PC-3 (cell line): ENCODE measurements around the gene PAX4. TPM values are rescaled to one million over a fixed set of nuclear protein-coding genes. Genes with fewer than 3 reads are reported as not detected.

Experiments
- ATAC-seq: fragments of 200-7000 bp; cut with Tn5 transposase; 2 replicates; pipeline ENCODE4 v1.9.1; 2020; ENCODE audit warnings: mild to moderate bottlenecking, moderate library complexity
- BruUV-seq: library from RNA; stranded (reverse); fragments of 400-500 nt; replicated peaks from 2 replicates; lab custom pipeline; 2021; lab: Mats Ljungman, UMichigan
- CTCF ChIA-PET: fragments of 300-600 bp; sonication (Branson Sonifier 250); formaldehyde crosslinking; loops from one replicate; lab custom pipeline; 2022; ENCODE audit warnings: antibody characterized with exemption; lab: Charles Lee
- POLR2A ChIA-PET: fragments of 300-600 bp; sonication (Branson Sonifier 250); formaldehyde crosslinking; loops from one replicate; lab custom pipeline; 2022; ENCODE audit warnings: antibody characterized with exemption; ENCODE audit not compliant: unreplicated experiment; lab: Charles Lee
- DNase-seq: peaks from one replicate; pipeline ENCODE4 v3.0.0-alpha.2; 2015
- H2AFZ ChIP-seq: fragments of 300-600 bp; sonication (generic); 2 replicates; pipeline ENCODE4 v1.6.0; 2016; ENCODE audit warnings: antibody characterized with exemption, low read length
- H3F3A ChIP-seq: fragments of 300-600 bp; sonication (generic); one replicate; pipeline ENCODE4 v1.6.0; 2017; ENCODE audit warnings: antibody characterized with exemption, low read length, control low read depth, mild to moderate bottlenecking; ENCODE audit not compliant: unreplicated experiment
- H3K27ac ChIP-seq: fragments of 300-600 bp; sonication (generic); 2 replicates; pipeline ENCODE4 v1.5.1; 2016; ENCODE audit warnings: mild to moderate bottlenecking, low read length
- H3K27me3 ChIP-seq: fragments of 300-600 bp; sonication (generic); 2 replicates; pipeline ENCODE4 v1.6.1; 2016; ENCODE audit warnings: low read length, mixed read lengths
- H3K36me3 ChIP-seq: fragments of 300-600 bp; sonication (generic); 2 replicates; pipeline ENCODE4 v1.6.1; 2016; ENCODE audit warnings: low read depth, mixed run types, low read length, mixed read lengths
- H3K4me1 ChIP-seq: fragments of 300-600 bp; sonication (generic); 2 replicates; pipeline ENCODE4 v1.5.1; 2016; ENCODE audit warnings: low read length; ENCODE audit not compliant: insufficient read depth
- H3K4me2 ChIP-seq: fragments of 300-600 bp; sonication (generic); 2 replicates; pipeline ENCODE4 v1.6.0; 2016; ENCODE audit warnings: low read length
- H3K4me3 ChIP-seq: fragments of 300-600 bp; sonication (generic); 2 replicates; pipeline ENCODE4 v1.5.1; 2016; ENCODE audit warnings: mild to moderate bottlenecking, low read length, mixed read lengths
- H3K79me2 ChIP-seq: fragments of 300-600 bp; sonication (generic); 2 replicates; pipeline ENCODE4 v1.6.1; 2017; ENCODE audit warnings: low read length, mixed read lengths
- H3K9ac ChIP-seq: fragments of 300-600 bp; sonication (generic); 2 replicates; pipeline ENCODE4 v1.6.0; 2016; ENCODE audit warnings: mild to moderate bottlenecking, low read length
- H3K9me2 ChIP-seq: fragments of 300-600 bp; sonication (generic); replicated peaks from 2 replicates; pipeline ENCODE4 v1.6.1; 2016; ENCODE audit warnings: mixed run types, low read length, mixed read lengths
- H3K9me3 ChIP-seq: fragments of 300-600 bp; sonication (generic); 2 replicates; pipeline ENCODE4 v1.6.1; 2016; ENCODE audit warnings: low read length, mixed read lengths
- H4K20me1 ChIP-seq: fragments of 300-600 bp; sonication (generic); 2 replicates; pipeline ENCODE4 v1.6.1; 2016; ENCODE audit warnings: low read length, mixed read lengths
- CTCF ChIP-seq: fragments of 300-600 bp; sonication (generic); conservative IDR thresholded peaks from 2 replicates; pipeline ENCODE4 v1.5.1; 2017; ENCODE audit warnings: antibody characterized with exemption, low read depth, mild to moderate bottlenecking, low read length
- EZH2 ChIP-seq: fragments of 300-600 bp; sonication (generic); IDR thresholded peaks from one replicate; pipeline ENCODE4 v1.6.1; 2017; ENCODE audit warnings: antibody characterized with exemption, mild to moderate bottlenecking, low read length; ENCODE audit not compliant: unreplicated experiment
- EZH2phosphoT487 ChIP-seq: fragments of 300-600 bp; sonication (generic); IDR thresholded peaks from 2 replicates; pipeline ENCODE4 v1.6.1; 2018; ENCODE audit warnings: mild to moderate bottlenecking, antibody characterized with exemption, low read length, borderline replicate concordance
- intact Hi-C: fragments of 100-400 bp; cut with micrococcal nuclease; formaldehyde crosslinking; loops from 2 replicates; pipeline ENCODE4 v1.9.0; 2023
- total RNA-seq: library from RNA; depleted of rRNA; stranded (reverse); fragments of >200 nt; gene quantifications from 2 replicates; pipeline ENCODE4 v1.2.3, GENCODE V29; 2014

The PAX4 gene
- total RNA-seq, 1 experiment from 2014 or later: not detected

- no peaks in the 10 kb centered on the region for H3K9me3 ChIP-seq
- intact Hi-C loops: no loop called here
- no peaks in the 10 kb centered on the region for H4K20me1 ChIP-seq
- no peaks in the 10 kb centered on the region for H3F3A ChIP-seq
- no peaks in the 10 kb centered on the region for H3K4me1 ChIP-seq
- no peaks in the 10 kb centered on the region for H3K9me2 ChIP-seq
- CTCF ChIA-PET: no interaction called here
- H3K4me2 ChIP-seq: no peak overlapping the region
- no peaks in the 10 kb centered on the region for H3K36me3 ChIP-seq
- no peak overlapping the region for H3K4me3 ChIP-seq
- TF ChIP-seq CTCF: no peak
- no peak for TF ChIP-seq EZH2
- no peak for TF ChIP-seq EZH2phosphoT487
- ATAC-seq (no peak), DNase-seq (no peak)
- BruUV-seq: no TSS peak
- H2AFZ ChIP-seq: no peak overlapping the region
- no peaks in the 10 kb centered on the region for H3K79me2 ChIP-seq
- POLR2A ChIA-PET: no interaction called here
- peaks cover 33% of the 10 kb centered on the region for H3K27me3 ChIP-seq
- H3K27ac ChIP-seq: no peak overlapping the region
- no peak overlapping the region for H3K9ac ChIP-seq
These were observed 5.7 kb downstream of the PAX4 start for GRCh38 chr7:127612263-127612662.

GRCh38 chr7:127609297-127609696 is 8.6 kb downstream of the PAX4 start:
- Histone ChIP-seq H3K9me2 (no peaks in the 10 kb centered on the region), H3K36me3 (no peaks in the 10 kb centered on the region), H4K20me1 (no peaks in the 10 kb centered on the region), H3K27ac (no peak overlapping the region), H3K79me2 (no peaks in the 10 kb centered on the region), H3K9me3 (no peaks in the 10 kb centered on the region), H2AFZ (no peak overlapping the region), H3K4me2 (no peak overlapping the region), H3F3A (no peaks in the 10 kb centered on the region), H3K4me1 (no peaks in the 10 kb centered on the region), H3K4me3 (no peak overlapping the region), H3K27me3 (peaks cover 3% of the 10 kb centered on the region; the same call in 1 of the 2 replicates), H3K9ac (no peak overlapping the region)
- intact Hi-C loops: no loop called here
- no peak for ATAC-seq
- DNase-seq: no peak
- no TSS peak for BruUV-seq
- ChIA-PET CTCF (no interaction called here), POLR2A (no interaction called here)
- TF ChIP-seq CTCF (no peak), EZH2 (no peak)

- no peak overlapping the region for H3K4me2 ChIP-seq
- TF ChIP-seq CTCF (no peak), EZH2phosphoT487 (no peak), EZH2 (no peak)
- no peaks in the 10 kb centered on the region for H3K36me3 ChIP-seq
- no peak overlapping the region for H2AFZ ChIP-seq
- no peaks in the 10 kb centered on the region for H3F3A ChIP-seq
- H3K4me3 ChIP-seq: no peak overlapping the region
- BruUV-seq: no TSS peak
- no peaks in the 10 kb centered on the region for H3K9me2 ChIP-seq
- DNase-seq (no peak), ATAC-seq (no peak)
- no peaks in the 10 kb centered on the region for H3K4me1 ChIP-seq
- ChIA-PET POLR2A (no interaction called here), CTCF (no interaction called here)
- no peaks in the 10 kb centered on the region for H3K27me3 ChIP-seq
- intact Hi-C loops: no loop called here
- H3K79me2 ChIP-seq: no peaks in the 10 kb centered on the region
- H3K27ac ChIP-seq: no peak overlapping the region
- no peaks in the 10 kb centered on the region for H3K9me3 ChIP-seq
- H3K9ac ChIP-seq: no peak overlapping the region
- no peaks in the 10 kb centered on the region for H4K20me1 ChIP-seq
These were observed 9.5 kb downstream of the PAX4 start for GRCh38 chr7:127608446-127608845.
